ENCODE results near the gene SNRPA.
"Not testable (repeated sequence)": the region's sequence is repeated elsewhere in the genome, so short reads cannot be mapped to it uniquely, and the experiment has no call there.

The SNRPA gene

DNA sequence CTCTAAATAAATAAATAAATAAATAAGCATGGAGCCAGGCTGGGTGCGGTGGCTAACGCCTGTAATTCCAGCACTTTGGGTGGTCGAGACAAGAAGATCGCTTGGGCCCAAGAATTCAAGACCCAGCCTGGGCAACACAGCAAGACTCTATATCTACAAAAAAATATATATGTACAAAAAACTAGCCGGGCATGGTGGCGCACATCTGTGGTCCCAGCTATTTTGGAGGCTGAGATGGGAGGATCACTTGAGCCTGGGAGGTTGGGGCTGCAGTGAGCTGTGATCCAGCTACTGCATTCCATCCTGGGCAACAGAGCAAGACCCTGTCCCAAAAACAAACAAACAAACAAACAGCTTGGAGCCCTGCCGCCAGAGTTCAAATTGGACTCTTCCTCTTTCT is 3.5 kb upstream of the SNRPA start:
- DNase-seq (ENCODE audit: low spot score): no peak

DNA sequence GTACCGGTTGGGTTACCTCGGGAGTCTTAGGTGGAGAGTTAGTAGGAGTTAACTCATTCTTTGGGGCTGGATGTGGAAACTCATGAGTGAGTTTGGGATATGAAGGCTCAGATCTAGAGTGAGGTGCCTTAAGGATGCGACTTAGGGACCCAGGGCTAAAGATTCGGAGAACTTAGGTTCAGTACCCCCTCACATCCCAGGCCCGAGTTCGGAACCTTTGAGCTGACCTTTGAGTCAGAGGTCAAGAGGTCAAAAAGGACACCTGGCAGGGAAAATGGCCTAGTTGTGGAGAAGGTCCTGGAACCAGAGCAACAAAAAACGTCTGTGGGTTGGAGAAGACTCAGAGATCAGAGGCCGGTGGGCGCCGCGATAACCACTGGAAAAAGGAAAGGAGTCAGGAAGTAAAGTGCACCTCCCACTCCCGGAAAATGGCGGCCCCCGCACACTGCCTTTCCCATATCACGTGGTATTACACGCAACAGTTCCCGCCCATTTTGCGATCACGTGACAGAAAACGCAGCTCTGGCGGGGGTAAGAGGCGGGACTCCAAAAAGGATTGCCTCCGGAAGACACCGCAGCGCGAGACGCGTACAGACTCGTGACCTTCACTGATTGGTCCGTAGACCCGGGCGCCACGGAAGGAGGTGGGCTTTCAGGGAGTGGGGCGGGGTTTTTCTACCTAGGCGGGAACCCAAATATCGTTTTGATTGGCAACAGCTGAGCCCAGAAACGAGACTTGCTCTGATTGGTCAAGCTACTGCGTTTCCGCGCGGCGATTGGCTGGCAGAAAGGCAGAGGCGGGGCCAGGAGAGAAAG is 737 bp upstream of the SNRPA start, which contains the start of gene ACTMAP:
TSS of gene ACTMAP (minus strand) at position 420 of the 816 bp plus-strand sequence. CDS start 674 bp downstream, outside the sequence.
- DNase-seq (ENCODE audit: low spot score): peak; percentile 97

DNA sequence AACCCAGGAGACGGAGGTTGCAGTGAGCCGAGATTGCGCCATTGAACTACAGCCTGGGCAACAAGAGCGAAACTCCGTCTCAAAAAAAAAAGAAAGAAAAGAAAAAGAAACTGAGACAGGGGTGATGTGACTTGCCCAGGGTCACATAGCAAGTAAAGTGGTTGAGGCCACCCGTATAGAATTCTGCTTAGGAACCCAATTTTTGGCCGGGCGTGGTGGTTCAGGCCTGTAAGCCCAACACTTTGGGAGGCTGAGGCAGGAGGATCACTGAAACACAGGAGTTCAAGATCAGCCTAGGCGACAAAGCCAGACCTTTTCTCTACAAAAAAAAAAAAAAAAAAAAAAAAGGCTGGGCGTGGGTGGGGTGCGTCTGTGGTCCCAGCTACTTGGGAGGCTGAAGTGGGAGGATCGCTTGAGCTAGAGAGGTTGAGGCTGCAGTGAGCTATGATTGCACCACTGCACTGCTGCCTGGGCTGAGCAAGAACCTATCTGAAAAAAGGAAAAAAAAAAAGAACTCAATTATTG is 1.3 kb downstream of the SNRPA start:
- DNase-seq (ENCODE audit: low spot score): no peak

DNA sequence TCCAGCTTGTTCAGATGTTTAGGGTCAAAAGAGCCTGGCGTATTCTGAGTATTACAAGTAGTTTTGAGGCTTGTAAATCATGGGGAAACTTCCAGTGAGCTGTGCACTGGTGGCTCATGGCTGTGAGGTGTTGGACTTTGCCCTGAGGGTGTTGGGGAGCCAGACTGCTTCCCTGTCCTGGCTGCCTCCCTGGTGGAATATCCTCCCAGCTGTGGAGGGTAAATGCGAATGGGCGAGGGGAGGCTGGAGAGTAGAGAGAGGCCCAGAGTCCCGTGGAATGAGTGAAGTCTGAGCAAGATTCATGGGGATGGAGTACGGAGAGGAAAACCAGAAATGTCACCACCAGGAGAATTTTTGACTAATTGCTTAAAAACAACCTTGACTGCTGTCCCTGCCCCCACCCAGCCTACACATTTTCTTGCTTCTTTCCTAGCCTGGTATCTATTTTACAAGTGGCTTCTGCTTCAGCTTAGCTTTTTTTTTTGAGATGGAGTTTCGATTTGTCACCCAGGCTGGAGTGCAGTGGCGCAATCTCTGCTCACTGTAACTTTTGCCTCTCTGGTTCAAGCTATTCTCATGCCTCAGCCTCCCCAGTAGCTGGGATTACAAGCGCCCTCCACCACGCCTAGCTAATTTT is 3.7 kb downstream of the SNRPA start:
- no peak for DNase-seq (ENCODE audit: low spot score)

DNA sequence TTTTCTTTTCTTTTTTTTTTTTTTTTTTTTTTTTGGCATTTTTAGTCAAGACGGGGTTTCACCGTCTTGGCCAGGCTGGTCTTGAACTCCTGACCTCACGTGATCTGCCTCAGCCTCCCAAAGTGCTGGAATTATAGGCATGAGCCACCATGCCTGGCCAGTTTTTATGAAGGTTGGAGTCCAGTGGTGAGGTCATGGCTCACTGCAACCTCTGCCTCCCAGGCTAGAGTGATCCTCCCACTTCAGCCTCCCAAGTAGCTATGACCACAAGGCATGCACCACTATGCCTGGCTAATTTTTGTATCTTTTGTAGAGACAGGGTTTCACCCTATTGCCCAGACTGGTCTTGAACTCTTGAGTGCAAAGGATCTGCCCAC is 4.2 kb downstream of the SNRPA start:
- DNase-seq (ENCODE audit: low spot score): no peak

DNA sequence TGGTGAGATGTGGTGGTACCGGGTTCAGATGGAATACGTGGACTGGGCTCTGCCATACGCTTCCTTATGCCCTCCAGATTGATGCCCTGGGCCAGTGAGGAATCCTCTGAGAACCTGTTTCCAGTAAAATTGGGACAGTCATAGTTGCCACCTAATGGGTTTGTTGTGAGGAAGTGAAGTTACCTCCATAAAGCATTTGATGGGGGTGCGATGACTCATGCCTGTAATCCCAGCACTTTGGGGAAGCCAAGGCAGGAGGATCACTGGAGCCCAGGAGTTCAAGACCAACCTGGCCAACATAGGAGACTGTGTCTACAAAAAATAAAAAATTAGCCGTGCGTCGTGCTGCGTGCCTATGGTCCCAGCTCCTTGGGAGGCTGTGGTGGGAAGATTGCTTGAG is 4.8 kb downstream of the SNRPA start:
- DNase-seq (ENCODE audit: low spot score): no peak

DNA sequence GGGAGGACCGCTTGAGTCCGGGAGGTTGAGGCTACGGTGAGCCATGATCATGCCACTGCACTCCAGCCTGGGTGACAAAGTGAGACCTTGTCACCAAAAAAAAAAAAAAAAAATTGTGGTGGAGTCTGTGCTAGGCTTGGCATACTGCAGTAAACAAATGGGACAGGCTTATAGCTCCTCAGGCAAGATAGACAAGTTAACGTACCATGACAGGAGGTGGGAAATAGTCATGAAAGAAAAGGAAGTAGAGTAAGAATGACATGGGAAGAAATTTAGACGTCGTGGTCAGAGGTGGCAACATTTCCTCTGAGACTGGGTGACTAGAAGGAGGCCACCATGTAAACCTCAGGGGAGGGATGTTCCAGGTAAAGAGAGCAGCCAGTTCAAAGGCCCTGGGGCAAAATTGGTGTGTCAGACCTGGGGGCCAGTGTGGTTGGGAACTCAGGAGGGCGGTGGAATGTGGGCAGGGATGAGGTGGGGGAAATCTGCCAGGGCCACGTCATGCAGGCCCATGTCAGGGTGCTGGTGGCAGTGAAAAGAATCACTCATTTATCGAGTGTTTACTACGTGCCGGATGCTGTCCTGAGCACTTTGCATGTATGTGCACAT is 5.6 kb downstream of the SNRPA start:
- DNase-seq (ENCODE audit: low spot score): no peak

DNA sequence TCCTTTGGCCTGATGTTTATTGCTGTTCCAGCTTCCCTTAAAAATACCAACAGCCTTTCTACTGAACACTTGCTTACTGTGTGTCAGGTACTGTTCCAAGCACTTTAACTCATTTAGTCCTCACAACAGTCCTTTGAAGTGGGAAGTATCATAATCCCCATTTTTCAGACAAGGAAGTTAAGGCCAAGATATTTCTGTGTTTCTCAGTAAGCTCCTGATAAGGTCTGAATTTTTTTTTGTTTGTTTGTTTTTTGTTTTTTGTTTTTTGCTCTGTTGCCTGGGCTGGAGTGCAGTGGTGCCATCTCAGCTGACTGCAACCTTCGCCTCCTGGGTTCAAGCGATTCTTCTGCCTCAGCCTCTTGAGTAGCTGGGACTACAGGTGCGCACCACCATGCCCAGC is 7.5 kb downstream of the SNRPA start:
- DNase-seq (ENCODE audit: low spot score): no peak

DNA sequence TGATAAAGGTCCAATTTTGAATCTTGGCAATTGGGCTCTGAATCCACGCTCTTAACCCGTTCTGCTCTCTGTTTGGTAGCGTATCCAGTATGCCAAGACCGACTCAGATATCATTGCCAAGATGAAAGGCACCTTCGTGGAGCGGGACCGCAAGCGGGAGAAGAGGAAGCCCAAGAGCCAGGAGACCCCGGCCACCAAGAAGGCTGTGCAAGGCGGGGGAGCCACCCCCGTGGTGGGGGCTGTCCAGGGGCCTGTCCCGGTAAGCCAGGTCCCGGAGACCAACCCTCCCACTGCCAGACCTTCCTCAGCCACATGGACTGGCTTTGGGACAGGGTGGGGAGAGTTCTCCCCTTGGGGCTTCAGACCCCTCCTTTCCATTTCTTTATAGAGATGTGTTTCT is 8.3 kb downstream of the SNRPA start:
- no peak for DNase-seq (ENCODE audit: low spot score)

DNA sequence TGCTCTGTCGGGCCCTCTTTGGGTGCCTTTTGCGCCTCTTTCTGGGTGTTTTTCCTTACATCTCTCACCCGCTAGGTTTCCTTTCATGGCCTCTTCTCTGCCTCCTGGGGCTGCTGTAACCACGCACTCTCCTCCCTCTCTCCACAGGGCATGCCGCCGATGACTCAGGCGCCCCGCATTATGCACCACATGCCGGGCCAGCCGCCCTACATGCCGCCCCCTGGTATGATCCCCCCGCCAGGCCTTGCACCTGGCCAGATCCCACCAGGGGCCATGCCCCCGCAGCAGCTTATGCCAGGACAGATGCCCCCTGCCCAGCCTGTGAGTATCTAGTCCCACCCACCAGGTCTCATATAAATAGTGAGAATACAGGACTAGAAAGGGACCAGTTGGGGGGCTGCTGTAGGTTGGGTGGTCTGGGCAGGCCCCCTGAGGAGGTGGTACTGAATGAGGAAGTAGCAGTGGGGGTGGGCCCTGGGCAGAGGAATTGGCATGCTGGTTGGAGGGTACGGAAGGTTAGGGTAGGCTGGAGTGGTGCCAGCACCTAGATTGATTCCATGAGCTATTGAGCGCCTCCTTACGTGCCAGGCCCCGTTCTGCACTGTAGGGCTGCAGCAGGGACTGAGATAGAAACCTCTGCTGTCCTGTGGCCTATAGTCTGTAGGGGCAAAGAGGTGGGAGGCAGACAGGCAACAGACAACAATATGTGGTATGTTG is 11.9 kb downstream of the SNRPA start:
- no peak for DNase-seq (ENCODE audit: low spot score)

DNA sequence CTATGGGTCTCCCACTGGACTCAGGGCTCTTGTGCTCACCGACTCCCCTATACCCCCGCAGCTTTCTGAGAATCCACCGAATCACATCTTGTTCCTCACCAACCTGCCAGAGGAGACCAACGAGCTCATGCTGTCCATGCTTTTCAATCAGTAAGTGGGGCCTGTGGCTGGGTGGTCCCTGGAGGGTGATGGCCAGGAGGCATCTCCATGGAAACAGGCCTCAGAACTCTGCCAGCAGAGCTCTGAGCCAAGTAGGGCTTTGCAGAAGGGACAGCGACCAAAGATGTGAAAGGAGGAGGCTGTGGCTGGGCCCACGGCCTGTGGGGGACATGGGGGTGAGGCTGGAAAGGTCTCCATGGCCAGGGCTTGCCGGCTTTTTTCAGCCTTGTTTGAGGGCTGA is 12.5 kb downstream of the SNRPA start:
- no peak for DNase-seq (ENCODE audit: low spot score)

DNA sequence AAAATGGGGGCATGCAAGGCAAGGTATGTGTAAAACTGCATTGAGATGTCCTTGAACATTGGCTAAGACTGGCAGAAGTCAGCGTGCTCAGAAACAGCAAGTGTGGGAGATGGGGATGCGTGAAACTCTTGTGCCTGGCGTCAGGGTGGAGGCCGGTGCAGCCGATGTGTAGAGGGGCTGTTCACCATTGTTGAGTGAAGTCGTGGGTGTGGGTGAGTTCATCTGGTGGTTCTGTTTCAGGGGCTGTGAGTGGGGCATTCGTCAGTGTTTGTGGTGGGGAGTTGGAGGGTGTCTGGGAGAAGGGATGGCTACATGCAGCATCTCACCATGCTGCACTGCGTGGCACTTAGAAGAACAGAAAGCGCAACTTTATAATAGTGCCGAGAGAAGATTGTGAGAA is 13.0 kb downstream of the SNRPA start:
- no peak for DNase-seq (ENCODE audit: low spot score)

DNA sequence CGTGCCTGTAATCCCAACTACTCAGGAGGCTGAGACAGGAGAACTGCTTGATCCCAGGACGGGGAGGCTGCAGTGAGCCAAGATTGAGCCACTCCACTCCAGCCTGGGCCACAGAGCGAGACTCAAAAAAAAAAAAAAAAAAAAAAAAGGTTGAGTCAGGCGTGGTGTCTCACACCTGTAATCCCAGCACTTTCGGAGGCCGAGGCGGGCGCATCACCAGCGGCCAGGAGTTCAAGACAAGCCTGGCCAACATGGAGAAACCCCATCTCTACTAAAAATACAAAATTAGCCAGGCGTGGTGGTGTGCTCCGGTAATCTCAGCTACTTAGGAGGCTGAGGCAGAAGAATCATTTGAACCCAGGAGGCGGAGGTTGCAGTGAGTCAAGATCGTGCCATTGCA is 15.4 kb downstream of the SNRPA start:
- not testable (repeated sequence) for DNase-seq (ENCODE audit: low spot score)

DNA sequence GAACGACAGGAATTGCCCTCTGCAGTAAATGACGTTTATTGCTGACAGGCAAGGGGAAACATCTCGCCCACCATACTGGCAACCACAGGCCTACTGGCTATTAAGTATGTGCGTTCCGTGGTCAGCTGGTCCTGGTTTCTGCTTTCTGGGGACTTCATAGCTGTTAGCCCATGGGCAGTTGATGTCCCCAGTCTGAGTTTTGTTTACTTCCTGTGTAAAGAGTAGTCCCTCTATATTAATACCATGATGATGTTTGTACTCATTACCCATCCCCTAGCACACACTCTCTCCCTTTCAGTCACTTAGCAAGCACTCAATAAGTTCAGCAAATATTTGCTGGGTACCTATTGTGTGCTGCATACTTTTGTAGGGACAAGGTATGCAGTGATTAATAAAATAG is 17.9 kb downstream of the SNRPA start:
- no peak for DNase-seq (ENCODE audit: low spot score)

DNA sequence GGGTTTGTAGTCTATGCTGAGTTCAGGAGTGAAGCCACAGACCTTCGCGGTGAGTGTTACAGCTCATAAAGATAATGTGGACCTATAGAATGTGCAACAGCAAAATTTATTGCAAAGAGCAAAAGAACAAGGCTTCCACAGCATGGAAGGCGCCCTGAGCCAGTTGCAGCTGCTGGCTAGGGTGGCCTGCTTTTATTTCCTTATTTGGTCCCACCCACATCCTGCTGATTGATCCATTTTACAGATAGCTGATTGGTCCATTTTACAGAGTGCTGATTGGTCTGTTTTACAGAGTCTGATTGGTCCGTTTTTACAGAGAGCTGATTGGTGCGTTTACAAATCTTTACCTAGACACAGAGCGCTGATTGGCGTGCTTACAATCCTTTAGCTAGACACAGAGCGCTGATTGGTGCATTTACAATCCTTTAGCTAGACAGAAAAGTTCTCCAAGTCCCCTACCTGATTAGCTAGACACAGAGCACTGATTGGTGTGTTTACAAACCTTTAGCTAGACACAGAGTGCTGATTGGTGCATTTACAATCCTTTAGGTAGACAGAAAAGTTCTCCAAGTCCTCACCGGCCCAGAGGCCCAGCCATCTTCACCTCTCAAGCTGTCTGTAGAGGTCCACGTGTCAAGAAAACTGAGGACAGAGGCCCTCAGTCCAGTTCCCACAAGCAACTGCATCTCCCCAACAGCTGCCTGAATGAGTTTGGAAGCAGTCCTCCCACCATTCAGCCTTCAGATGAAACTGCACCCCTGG is 20.3 kb downstream of the SNRPA start:
- DNase-seq (ENCODE audit: low spot score): not testable (repeated sequence)

DNA sequence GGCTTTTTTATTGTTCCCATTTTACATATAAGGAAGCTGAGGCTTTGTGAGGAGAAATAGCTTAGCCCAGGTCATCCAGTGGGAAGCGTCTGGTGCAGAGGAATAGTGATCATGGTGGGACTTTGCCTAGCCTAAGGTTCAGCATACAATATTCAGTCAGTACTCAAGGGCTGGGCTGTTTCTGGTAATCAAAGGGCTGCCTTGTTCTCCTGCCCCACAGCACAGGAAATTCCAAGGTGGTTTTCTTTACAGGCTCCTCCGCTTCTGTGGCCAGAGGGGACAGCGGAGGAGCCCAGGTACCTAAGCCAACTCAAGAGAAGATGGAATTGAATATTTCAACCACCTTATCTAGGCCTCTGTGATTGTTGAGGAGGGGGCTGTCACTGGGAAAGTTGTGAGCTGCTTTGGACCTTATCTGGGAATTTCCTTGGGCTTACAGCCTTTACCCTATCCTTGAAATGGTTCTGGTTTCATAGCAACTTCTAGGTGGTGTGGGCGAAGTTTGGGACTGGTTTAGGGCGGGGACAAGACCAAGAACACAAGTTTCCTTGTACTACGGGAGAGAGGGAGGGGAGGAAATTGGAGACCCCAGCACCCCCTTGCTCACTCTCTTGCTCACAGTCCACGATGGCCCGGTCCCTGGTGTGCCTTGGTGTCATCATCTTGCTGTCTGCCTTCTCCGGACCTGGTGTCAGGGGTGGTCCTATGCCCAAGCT is 24.1 kb downstream of the SNRPA start, which contains the start of gene MIA:
TSS of gene MIA (plus strand) at position 606 of the 716 bp plus-strand sequence. CDS start at position 628, 22 bp downstream.
- no peak for DNase-seq (ENCODE audit: low spot score)

DNA sequence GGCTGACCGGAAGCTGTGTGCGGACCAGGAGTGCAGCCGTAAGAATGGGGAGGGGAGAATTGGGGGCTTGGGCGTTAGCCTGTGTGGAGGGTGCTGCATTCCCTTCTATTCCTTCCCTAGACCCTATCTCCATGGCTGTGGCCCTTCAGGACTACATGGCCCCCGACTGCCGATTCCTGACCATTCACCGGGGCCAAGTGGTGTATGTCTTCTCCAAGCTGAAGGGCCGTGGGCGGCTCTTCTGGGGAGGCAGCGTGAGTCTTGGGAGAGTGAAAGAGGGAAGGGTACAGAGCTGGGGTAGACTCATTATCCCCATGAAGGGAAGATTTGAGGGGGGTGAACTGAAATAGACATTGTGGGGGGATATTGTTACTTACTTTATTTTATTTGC is 24.6 kb downstream of the SNRPA start:
- DNase-seq (ENCODE audit: low spot score): no peak

DNA sequence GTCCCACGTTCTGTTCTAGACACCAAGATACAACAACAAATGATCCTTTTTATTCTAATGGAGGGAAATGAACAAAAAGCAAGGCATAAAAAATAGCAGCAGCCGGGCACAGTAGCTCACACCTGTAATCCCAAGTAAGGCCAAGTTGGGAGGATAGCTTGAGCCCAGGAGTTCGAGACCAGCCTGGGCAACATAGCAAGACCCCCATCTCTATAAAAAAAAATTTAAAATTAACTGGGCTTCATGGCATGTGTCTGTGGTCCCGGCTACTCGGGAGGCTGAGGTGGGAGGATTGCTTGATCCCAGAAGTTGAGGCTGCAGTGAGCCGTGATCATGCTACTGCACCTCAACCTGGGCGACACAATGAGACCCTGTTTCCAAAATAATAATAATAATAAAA is 25.4 kb downstream of the SNRPA start:
- DNase-seq (ENCODE audit: low spot score): no peak

DNA sequence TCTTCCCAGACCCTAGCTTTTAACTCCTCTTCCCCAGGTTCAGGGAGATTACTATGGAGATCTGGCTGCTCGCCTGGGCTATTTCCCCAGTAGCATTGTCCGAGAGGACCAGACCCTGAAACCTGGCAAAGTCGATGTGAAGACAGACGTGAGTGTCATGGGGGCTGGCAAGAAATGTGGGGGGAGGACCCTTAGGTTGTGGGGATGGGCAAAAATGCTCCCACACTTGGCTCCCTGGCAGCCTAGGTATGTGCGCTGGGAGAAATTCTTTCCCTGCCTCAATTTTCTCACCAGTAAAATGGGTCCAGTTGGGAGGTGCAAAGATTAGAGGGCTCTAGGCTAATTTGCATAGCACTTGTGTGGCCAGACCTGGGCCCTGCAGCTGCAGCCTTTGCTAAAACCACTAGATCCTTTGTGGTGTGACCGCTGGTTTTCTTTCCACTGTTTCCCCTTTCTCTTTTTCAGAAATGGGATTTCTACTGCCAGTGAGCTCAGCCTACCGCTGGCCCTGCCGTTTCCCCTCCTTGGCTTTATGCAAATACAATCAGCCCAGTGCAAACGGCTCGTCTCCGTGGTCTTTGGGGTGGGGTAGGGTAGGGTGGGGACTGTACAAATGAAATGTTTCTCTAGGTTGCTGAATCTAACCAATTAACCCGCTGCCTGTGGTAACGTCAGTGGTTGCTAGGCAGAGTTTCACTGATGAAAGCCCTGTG is 26.1 kb downstream of the SNRPA start:
- DNase-seq (ENCODE audit: low spot score): peak; percentile 86

DNA sequence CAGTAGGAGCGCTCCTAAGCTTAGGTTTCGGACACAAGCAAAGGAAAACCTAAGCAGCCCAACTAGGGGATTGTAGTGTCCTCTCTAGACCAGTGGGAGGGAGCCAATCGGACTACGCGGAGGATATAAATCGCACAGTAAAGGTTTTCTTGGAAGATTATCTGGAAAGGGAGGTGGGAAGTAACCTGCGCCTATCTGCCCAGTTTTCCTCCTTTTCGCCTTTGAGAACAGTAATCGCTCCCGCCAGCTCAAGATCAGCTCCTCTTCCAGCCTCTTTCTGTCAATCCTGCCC is 26.6 kb downstream of the SNRPA start:
- DNase-seq (ENCODE audit: low spot score): no peak

All from D341Med (cell line).